Measurements from ENCODE around the gene KRTAP10-4.

KRTAP10-4 gene

DNA sequence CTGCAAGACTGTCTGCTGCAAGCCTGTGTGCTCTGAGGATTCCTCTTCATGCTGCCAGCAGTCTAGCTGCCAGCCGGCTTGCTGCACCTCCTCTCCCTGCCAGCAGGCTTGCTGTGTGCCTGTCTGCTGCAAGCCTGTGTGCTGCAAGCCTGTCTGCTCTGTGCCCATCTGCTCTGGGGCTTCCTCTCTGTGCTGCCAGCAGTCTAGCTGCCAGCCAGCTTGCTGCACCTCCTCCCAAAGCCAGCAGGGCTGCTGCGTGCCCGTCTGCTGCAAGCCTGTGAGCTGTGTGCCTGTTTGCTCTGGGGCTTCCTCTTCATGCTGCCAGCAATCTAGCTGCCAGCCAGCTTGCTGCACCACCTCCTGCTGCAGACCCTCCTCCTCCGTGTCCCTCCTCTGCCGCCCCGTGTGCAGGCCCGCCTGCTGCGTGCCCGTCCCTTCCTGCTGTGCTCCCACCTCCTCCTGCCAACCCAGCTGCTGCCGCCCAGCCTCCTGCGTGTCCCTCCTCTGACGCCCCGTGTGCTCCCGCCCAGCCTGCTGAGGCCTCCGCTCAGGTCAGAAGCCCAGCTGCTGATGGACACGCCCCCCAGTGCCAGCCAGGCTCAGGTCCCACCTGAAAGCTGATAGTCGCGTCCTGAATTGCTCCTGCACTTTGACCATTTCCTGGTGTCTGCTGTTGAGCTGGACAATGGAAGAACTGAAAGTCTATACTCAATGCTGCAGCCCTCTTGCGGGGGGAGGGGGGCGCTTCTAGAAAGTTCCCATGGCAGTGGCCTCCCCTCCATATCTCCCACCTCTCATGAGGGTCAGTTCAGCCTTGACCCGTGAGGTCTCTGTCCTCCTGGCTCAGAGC lies 1.2 kb downstream of the KRTAP10-4 start:
- TF ChIP-seq, protein P1, sequence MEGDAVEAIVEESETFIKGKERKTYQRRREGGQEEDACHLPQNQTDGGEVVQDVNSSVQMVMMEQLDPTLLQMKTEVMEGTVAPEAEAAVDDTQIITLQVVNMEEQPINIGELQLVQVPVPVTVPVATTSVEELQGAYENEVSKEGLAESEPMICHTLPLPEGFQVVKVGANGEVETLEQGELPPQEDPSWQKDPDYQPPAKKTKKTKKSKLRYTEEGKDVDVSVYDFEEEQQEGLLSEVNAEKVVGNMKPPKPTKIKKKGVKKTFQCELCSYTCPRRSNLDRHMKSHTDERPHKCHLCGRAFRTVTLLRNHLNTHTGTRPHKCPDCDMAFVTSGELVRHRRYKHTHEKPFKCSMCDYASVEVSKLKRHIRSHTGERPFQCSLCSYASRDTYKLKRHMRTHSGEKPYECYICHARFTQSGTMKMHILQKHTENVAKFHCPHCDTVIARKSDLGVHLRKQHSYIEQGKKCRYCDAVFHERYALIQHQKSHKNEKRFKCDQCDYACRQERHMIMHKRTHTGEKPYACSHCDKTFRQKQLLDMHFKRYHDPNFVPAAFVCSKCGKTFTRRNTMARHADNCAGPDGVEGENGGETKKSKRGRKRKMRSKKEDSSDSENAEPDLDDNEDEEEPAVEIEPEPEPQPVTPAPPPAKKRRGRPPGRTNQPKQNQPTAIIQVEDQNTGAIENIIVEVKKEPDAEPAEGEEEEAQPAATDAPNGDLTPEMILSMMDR (IDR thresholded peaks at IDR 0.05; ENCODE audit: low read depth, low read length), result no peak
- Histone ChIP-seq H3K9me3 (no peaks in the 10 kb centered on the region), H3K27me3 (peaks cover 16% of the 10 kb centered on the region), H3K36me3 (no peaks in the 10 kb centered on the region), H3K4me1 (no peaks in the 10 kb centered on the region), H3K4me3 (ENCODE audit: low read depth, low read length) (no peak overlapping the region)
- DNase-seq, result no peak

DNA sequence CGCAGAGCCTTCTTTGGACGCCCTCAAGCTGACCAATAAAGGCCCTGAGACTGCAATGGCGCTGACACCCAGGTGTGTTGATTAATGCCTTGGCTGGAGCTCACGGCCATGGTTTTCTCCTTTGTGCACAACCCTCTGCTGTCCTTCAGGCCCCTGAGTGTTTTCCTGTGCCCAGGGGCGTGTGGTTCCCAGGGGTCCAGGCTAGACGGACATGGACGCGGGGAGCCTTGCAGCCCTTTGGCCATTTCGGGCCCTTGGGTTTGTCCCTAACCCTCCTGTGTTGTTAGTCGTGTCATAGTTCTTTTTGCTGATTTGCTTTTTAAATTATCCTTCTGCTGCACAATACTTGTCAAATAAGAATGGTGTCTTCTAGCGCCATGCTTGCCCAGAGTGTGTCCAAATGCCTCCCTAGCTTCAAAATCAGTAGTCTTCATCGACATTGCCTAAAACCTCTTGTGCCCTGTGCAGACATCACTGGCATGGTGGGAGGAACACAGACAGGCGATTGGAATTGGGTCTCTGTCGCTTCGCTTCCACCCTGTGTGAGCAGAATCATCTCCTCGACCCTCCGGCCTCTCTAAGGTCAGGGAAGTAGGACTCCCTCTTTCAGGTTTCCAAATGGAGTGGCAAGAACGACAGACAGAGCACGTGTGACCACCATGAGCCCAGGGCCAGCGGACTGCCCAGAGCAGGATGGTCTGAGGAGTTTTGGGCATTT lies 1.9 kb downstream of the KRTAP10-4 start:
- Histone ChIP-seq H3K4me1 (no peaks in the 10 kb centered on the region), H3K9me3 (no peaks in the 10 kb centered on the region), H3K36me3 (no peaks in the 10 kb centered on the region), H3K4me3 (ENCODE audit: low read depth, low read length) (no peak overlapping the region), H3K27me3 (peaks cover 16% of the 10 kb centered on the region)
- TF ChIP-seq, protein P1 (IDR thresholded peaks at IDR 0.05; ENCODE audit: low read depth, low read length), result no peak
- no peak for DNase-seq

DNA sequence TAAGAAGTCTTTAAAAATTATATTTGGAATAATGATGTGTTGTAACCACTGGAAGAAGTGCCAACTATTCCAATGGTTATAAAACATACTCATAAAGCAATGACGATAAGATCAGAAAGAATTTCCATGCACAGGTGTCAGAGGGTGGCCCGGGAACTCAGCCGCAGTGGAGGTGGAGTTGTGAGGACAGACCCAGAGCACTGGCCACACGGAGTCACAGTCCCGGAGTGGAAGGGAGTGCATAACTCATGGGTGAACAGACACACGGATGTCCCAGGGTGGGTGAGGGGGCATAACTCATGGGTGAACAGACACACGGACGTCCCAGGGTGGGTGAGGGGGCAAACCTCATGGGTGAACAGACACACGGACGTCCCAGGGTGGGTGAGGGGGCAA lies 2.5 kb downstream of the KRTAP10-4 start:
- no peaks in the 10 kb centered on the region for H3K4me1 ChIP-seq
- no peak overlapping the region for H3K4me3 ChIP-seq (ENCODE audit: low read depth, low read length)
- DNase-seq, result no peak
- H3K9me3 ChIP-seq, result no peaks in the 10 kb centered on the region
- peaks cover 16% of the 10 kb centered on the region for H3K27me3 ChIP-seq
- no peaks in the 10 kb centered on the region for H3K36me3 ChIP-seq
- TF ChIP-seq, protein P1 (IDR thresholded peaks at IDR 0.05; ENCODE audit: low read depth, low read length), result no peak

DNA sequence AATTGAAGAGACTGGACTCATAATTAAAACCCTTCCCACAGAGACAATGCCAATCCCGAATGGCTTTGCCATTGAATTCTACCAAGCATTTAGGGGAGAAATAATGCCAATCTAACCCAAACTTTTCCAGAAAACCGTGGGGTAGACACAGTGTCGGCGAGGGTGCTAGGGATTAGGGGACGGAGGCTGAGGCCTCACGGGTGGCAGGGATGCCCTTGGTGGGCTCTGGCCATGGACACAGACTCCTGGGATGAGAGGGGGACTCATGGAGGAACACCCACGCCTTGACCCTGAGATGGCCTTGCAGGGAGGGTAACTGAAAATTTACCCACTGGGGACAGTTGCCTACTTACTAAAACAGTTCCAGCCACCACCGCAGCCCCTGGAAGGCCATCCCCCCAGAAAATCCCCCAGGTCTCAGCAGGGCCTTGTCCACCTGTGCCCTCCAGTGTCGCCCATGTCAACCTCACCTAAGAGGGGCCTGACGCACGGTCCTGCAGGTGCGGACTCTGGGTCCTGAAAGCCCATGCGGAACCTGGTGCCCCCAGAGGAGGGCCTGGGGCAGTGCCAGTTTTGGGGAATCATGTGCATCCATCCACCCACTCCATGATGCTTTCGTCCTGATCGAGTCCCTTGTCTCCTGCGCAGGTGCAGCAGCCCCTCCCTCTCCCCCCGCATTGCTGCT lies 5.0 kb downstream of the KRTAP10-4 start:
- H3K4me3 ChIP-seq (ENCODE audit: low read depth, low read length), result no peak overlapping the region
- no peaks in the 10 kb centered on the region for H3K4me1 ChIP-seq
- TF ChIP-seq, protein P1 (IDR thresholded peaks at IDR 0.05; ENCODE audit: low read depth, low read length), result no peak
- peaks cover 7% of the 10 kb centered on the region for H3K27me3 ChIP-seq
- H3K36me3 ChIP-seq, result no peaks in the 10 kb centered on the region
- no peaks in the 10 kb centered on the region for H3K9me3 ChIP-seq
- DNase-seq, result no peak

DNA sequence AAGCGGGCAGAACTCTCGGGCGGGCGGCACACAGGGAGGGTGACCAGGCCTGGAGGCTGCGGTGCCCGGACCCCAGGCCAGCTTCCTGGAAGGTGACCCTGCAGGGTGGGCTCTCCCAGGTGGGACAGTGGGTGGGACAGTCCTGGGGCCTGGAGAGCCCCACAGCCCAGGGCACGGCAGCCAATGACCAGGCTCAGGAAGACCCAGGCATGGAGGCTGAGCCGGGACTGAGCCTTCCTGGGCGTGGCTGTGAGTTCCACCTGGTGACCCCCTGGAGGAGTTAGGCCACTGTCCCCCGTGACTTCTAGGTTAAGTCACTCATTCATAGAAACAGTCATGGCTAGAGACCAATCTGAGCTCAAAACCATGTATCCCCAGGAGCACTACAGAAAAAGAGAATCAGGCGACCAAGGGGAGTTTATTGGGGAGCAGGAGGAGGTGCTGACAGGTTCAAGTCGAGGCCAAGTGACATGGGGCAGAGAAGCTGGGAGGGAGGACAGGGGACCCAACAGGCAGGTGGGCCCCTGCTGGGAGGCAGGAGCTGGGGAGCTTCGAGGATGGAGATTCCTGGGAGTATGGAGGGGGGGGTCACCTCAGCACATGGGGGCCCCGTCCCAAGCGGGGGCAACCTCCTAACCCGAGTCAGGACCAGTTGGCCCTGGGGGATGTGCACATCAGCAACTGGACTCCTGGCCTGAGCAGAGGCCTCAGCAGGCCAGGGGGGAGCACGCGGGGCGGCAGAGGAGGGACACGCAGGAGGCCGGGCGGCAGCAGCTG lies 5.7 kb downstream of the KRTAP10-4 start:
- Histone ChIP-seq H3K9me3 (no peaks in the 10 kb centered on the region), H3K36me3 (no peaks in the 10 kb centered on the region), H3K27me3 (peaks cover 7% of the 10 kb centered on the region; the same call in 1 of the 2 replicates), H3K4me1 (no peaks in the 10 kb centered on the region), H3K4me3 (ENCODE audit: low read depth, low read length) (no peak overlapping the region)
- TF ChIP-seq, protein P1 (IDR thresholded peaks at IDR 0.05; ENCODE audit: low read depth, low read length), result no peak
- no peak for DNase-seq
